MM.1S (cell line): ENCODE results near the gene PAPOLB.

Experiments used
- DNase-seq: peaks from one replicate; pipeline ENCODE4 v3.0.0-alpha.2; 2015
- H2AFZ ChIP-seq: fragments of 300-600 bp; sonication (generic); 2 replicates; pipeline ENCODE4 v1.6.0; 2016; ENCODE audit warnings: antibody characterized with exemption, low read length
- H3F3A ChIP-seq: fragments of 300-600 bp; sonication (generic); 2 replicates; pipeline ENCODE4 v1.6.1; 2016; ENCODE audit warnings: mild to moderate bottlenecking, antibody characterized with exemption, low read length, moderate library complexity, mixed read lengths; ENCODE audit not compliant: insufficient read depth
- H3K27ac ChIP-seq: fragments of 300-600 bp; sonication (generic); 2 replicates; pipeline ENCODE4 v1.5.1; 2016; ENCODE audit warnings: mild to moderate bottlenecking, low read length
- H3K27me3 ChIP-seq: fragments of 300-600 bp; sonication (generic); replicated peaks from 2 replicates; pipeline ENCODE4 v1.6.0; 2016; ENCODE audit warnings: low read length; ENCODE audit not compliant: insufficient read depth
- H3K36me3 ChIP-seq: fragments of 300-600 bp; sonication (generic); replicated peaks from 2 replicates; pipeline ENCODE4 v1.6.1; 2016; ENCODE audit warnings: mild to moderate bottlenecking, low read length, mixed read lengths; ENCODE audit not compliant: insufficient read depth
- H3K4me1 ChIP-seq: fragments of 300-600 bp; sonication (generic); 2 replicates; pipeline ENCODE4 v1.6.1; 2016; ENCODE audit warnings: low read length, mixed read lengths
- H3K4me2 ChIP-seq: fragments of 300-600 bp; sonication (generic); 2 replicates; pipeline ENCODE4 v1.6.0; 2016; ENCODE audit warnings: low read depth, low read length
- H3K4me3 ChIP-seq: fragments of 300-600 bp; sonication (generic); 2 replicates; pipeline ENCODE4 v1.5.1; 2016; ENCODE audit warnings: low read length, mixed read lengths
- H3K79me2 ChIP-seq: fragments of 300-600 bp; sonication (generic); 2 replicates; pipeline ENCODE4 v1.6.1; 2016; ENCODE audit warnings: mixed run types, low read length, mixed read lengths
- H3K9ac ChIP-seq: fragments of 300-600 bp; sonication (generic); 2 replicates; pipeline ENCODE4 v1.6.1; 2016; ENCODE audit warnings: low read length, mixed read lengths
- H3K9me2 ChIP-seq: fragments of 300-600 bp; sonication (generic); replicated peaks from 2 replicates; pipeline ENCODE4 v1.6.1; 2016; ENCODE audit warnings: mild to moderate bottlenecking, low read length, mixed read lengths; ENCODE audit not compliant: insufficient read depth
- H3K9me3 ChIP-seq: fragments of 300-600 bp; sonication (generic); replicated peaks from 2 replicates; pipeline ENCODE4 v1.6.1; 2016; ENCODE audit warnings: mild to moderate bottlenecking, low read length, mixed read lengths; ENCODE audit not compliant: insufficient read depth
- H4K20me1 ChIP-seq: fragments of 300-600 bp; sonication (generic); 2 replicates; pipeline ENCODE4 v1.6.1; 2016; ENCODE audit warnings: mild to moderate bottlenecking, low read length, moderate library complexity, mixed read lengths; ENCODE audit not compliant: insufficient read depth
- CTCF ChIP-seq: fragments of 300-600 bp; sonication (generic); IDR thresholded peaks from 2 replicates; pipeline ENCODE4 v1.5.1; 2016; ENCODE audit warnings: antibody characterized with exemption, low read length, mixed read lengths
- EZH2 ChIP-seq: fragments of 300-600 bp; sonication (generic); optimal IDR thresholded peaks from 2 replicates; pipeline ENCODE3; 2017; ENCODE audit warnings: low read depth, mild to moderate bottlenecking, antibody characterized with exemption, low read length, mixed read lengths
- EZH2phosphoT487 ChIP-seq: fragments of 300-600 bp; sonication (generic); IDR thresholded peaks from 2 replicates; pipeline ENCODE4 v1.6.1; 2018; ENCODE audit warnings: antibody characterized with exemption, low read length

PAPOLB gene

GRCh38 chr7:4820405-4820966 is 41.3 kb downstream of the PAPOLB start:
- Histone ChIP-seq H2AFZ (no peak overlapping the region), H3K9me3 (no peaks in the 10 kb centered on the region), H3F3A (no peaks in the 10 kb centered on the region), H3K9me2 (no peaks in the 10 kb centered on the region), H3K27ac (no peak overlapping the region), H3K36me3 (no peaks in the 10 kb centered on the region), H3K4me1 (no peaks in the 10 kb centered on the region), H4K20me1 (no peaks in the 10 kb centered on the region), H3K79me2 (no peaks in the 10 kb centered on the region), H3K4me2 (no peak overlapping the region), H3K9ac (no peak overlapping the region), H3K27me3 (peaks cover 73% of the 10 kb centered on the region), H3K4me3 (no peak overlapping the region)
- TF ChIP-seq CTCF, result no peak
- TF ChIP-seq EZH2, result no peak
- no peak for TF ChIP-seq EZH2phosphoT487
- no peak for DNase-seq

- H3K9ac ChIP-seq, result no peak overlapping the region
- H4K20me1 ChIP-seq, result no peaks in the 10 kb centered on the region
- no peak overlapping the region for H3K4me2 ChIP-seq
- TF ChIP-seq EZH2phosphoT487 (no peak), EZH2 (no peak), CTCF (no peak)
- no peak overlapping the region for H3K27ac ChIP-seq
- no peaks in the 10 kb centered on the region for H3K4me1 ChIP-seq
- no peaks in the 10 kb centered on the region for H3K9me3 ChIP-seq
- no peaks in the 10 kb centered on the region for H3K36me3 ChIP-seq
- H3K27me3 ChIP-seq, result peaks cover 72% of the 10 kb centered on the region
- H3K9me2 ChIP-seq, result no peaks in the 10 kb centered on the region
- H3K79me2 ChIP-seq, result no peaks in the 10 kb centered on the region
- no peak overlapping the region for H3K4me3 ChIP-seq
- DNase-seq, result no peak
- no peak overlapping the region for H2AFZ ChIP-seq
- no peaks in the 10 kb centered on the region for H3F3A ChIP-seq
These were observed 42.0 kb downstream of the PAPOLB start for GRCh38 chr7:4819560-4820404.

GRCh38 chr7:4818000-4818794 is 43.6 kb downstream of the PAPOLB start:
- Histone ChIP-seq H3K9me3 (no peaks in the 10 kb centered on the region), H3K4me1 (no peaks in the 10 kb centered on the region), H3K27ac (no peak overlapping the region), H3F3A (no peaks in the 10 kb centered on the region), H3K4me3 (no peak overlapping the region), H3K79me2 (no peaks in the 10 kb centered on the region), H3K27me3 (peaks cover 72% of the 10 kb centered on the region), H4K20me1 (no peaks in the 10 kb centered on the region), H3K4me2 (no peak overlapping the region), H3K36me3 (no peaks in the 10 kb centered on the region), H3K9me2 (no peaks in the 10 kb centered on the region), H3K9ac (no peak overlapping the region), H2AFZ (no peak overlapping the region)
- no peak for DNase-seq
- no peak for TF ChIP-seq EZH2
- TF ChIP-seq EZH2phosphoT487, result no peak
- TF ChIP-seq CTCF, result no peak
